Smooth muscle cell (in vitro differentiated cells): Measurements from ENCODE around the gene KRTAP9-9. TPM values are rescaled to one million over a fixed set of nuclear protein-coding genes. Genes with fewer than 3 reads are reported as not detected.
"Not testable (repeated sequence)": the region's sequence is repeated elsewhere in the genome, so short reads cannot be mapped to it uniquely, and the experiment has no call there.

Experiments used
- DNase-seq: peaks from one replicate; lab custom pipeline; 2025; ENCODE audit not compliant: unreplicated experiment; lab: John Stamatoyannopoulos, UW
- H2AFZ ChIP-seq: fragments of 200-600 bp; sonication (generic); 2 replicates; pipeline ENCODE4 v1.6.0; 2016; ENCODE audit warnings: antibody characterized with exemption, low read depth, mild to moderate bottlenecking
- H3F3A ChIP-seq: fragments of 200-600 bp; sonication (generic); 2 replicates; pipeline ENCODE4 v1.6.0; 2017; ENCODE audit warnings: antibody characterized with exemption, low read depth
- H3K27ac ChIP-seq: fragments of 200-600 bp; sonication (generic); 2 replicates; pipeline ENCODE4 v1.5.1; 2016; ENCODE audit warnings: low read depth, mild to moderate bottlenecking
- H3K27me3 ChIP-seq: fragments of 200-600 bp; sonication (generic); 2 replicates; pipeline ENCODE4 v1.6.1; 2016; ENCODE audit warnings: low read depth, mild to moderate bottlenecking
- H3K36me3 ChIP-seq: fragments of 200-600 bp; sonication (generic); 2 replicates; pipeline ENCODE4 v1.5.1; 2016; ENCODE audit warnings: low read depth
- H3K4me1 ChIP-seq: fragments of 200-600 bp; sonication (generic); 2 replicates; pipeline ENCODE4 v1.5.1; 2016; ENCODE audit warnings: low read depth
- H3K4me2 ChIP-seq: fragments of 200-600 bp; sonication (generic); 2 replicates; pipeline ENCODE4 v1.6.0; 2016; ENCODE audit warnings: mild to moderate bottlenecking
- H3K4me3 ChIP-seq: fragments of 200-600 bp; sonication (generic); 2 replicates; pipeline ENCODE4 v1.5.1; 2016; ENCODE audit warnings: mild to moderate bottlenecking
- H3K79me2 ChIP-seq: fragments of 200-600 bp; sonication (generic); 2 replicates; pipeline ENCODE4 v1.6.0; 2016; ENCODE audit warnings: low read depth, mild to moderate bottlenecking
- H3K9ac ChIP-seq: fragments of 200-600 bp; sonication (generic); 2 replicates; pipeline ENCODE4 v1.6.0; 2016; ENCODE audit warnings: low read depth
- H3K9me3 ChIP-seq: fragments of 200-600 bp; sonication (generic); replicated peaks from 2 replicates; pipeline ENCODE4 v1.5.1; 2016; ENCODE audit warnings: low read depth
- H4K20me1 ChIP-seq: fragments of 200-600 bp; sonication (generic); 2 replicates; pipeline ENCODE4 v1.6.0; 2016; ENCODE audit warnings: low read depth
- WGBS: methylation state at CpG from one replicate; pipeline ENCODE4 v1.1.7; 2016; ENCODE audit warnings: low lambda C conversion rate; 5-methylcytosine and 5-hydroxymethylcytosine counted together
- polyA plus RNA-seq: library from polyadenylated mRNA; unstranded; fragments of >200 nt; fragmentation: Nextera tagmentation; extraction: Ambion mirVana; gene quantifications from 2 replicates; pipeline ENCODE4 v1.2.1, GENCODE V29; 2016
- total RNA-seq: library from RNA; depleted of rRNA; stranded (reverse); fragments of >200 nt; gene quantifications from 2 replicates; pipeline ENCODE4 v1.2.3, GENCODE V29; 2014
- TF ChIP-seq, protein P1 (sequence below): fragments of 200-600 bp; sonication (generic); IDR thresholded peaks from 2 replicates; pipeline ENCODE4 v1.5.1; 2017; ENCODE audit warnings: borderline replicate concordance, mild to moderate bottlenecking, antibody characterized with exemption; ENCODE audit not compliant: insufficient read depth, poor library complexity, severe bottlenecking

KRTAP9-9 gene
- total and polyA plus RNA-seq, 2 experiments from 2014 or later, result not detected

DNA sequence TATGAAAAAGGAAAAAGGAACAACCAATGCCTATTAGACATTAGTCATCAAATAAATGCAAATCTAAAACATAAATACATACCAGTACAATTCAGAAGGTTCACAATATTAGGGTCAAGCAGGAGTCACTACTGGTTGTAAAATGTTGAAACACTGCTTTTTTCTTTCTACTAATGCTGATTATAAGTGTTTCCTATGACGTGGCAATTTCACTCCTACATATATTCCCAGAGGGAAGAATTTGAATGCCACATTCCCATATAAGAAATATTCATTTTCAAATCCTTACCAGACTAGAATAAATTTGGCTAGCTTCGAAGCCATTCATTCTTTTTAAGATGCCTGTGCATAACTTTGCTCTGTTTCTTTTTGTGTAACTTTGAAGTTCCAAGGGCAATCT, 31.4 kb upstream of the KRTAP9-9 start:
- no peaks in the 10 kb centered on the region for H4K20me1 ChIP-seq
- H3K9ac ChIP-seq, result no peak overlapping the region
- H3K27ac ChIP-seq, result no peak overlapping the region
- 79% methylated on average over 2 of the region's 2 CpGs for WGBS
- H3K9me3 ChIP-seq, result no peaks in the 10 kb centered on the region
- no peaks in the 10 kb centered on the region for H3K36me3 ChIP-seq
- peaks cover 12% of the 10 kb centered on the region for H3K27me3 ChIP-seq
- no peak overlapping the region for H3K4me2 ChIP-seq
- H2AFZ ChIP-seq, result no peak overlapping the region
- no peak for DNase-seq
- no peaks in the 10 kb centered on the region for H3F3A ChIP-seq
- no peaks in the 10 kb centered on the region for H3K79me2 ChIP-seq
- H3K4me3 ChIP-seq, result no peak overlapping the region
- no peaks in the 10 kb centered on the region for H3K4me1 ChIP-seq
- TF ChIP-seq, protein P1, sequence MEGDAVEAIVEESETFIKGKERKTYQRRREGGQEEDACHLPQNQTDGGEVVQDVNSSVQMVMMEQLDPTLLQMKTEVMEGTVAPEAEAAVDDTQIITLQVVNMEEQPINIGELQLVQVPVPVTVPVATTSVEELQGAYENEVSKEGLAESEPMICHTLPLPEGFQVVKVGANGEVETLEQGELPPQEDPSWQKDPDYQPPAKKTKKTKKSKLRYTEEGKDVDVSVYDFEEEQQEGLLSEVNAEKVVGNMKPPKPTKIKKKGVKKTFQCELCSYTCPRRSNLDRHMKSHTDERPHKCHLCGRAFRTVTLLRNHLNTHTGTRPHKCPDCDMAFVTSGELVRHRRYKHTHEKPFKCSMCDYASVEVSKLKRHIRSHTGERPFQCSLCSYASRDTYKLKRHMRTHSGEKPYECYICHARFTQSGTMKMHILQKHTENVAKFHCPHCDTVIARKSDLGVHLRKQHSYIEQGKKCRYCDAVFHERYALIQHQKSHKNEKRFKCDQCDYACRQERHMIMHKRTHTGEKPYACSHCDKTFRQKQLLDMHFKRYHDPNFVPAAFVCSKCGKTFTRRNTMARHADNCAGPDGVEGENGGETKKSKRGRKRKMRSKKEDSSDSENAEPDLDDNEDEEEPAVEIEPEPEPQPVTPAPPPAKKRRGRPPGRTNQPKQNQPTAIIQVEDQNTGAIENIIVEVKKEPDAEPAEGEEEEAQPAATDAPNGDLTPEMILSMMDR, result no peak

DNA sequence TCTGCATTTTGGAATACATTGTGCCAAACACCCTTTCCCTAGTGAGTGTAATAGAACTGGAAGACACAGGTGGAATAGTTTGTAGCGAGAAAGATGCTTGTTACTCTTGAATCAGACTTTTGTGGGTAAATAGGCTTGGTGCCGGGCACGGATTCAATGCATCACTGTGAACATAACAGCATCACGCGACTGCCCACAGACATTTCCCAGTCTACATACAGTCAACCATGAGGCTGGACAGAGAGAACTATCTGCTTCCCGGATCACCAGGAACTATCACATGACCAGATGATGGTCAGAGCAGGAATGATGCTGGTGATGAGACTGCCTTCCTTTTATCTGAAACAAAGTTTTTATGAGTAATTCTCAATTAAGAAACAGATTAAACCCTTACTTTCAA, 29.1 kb upstream of the KRTAP9-9 start:
- no peaks in the 10 kb centered on the region for H3F3A ChIP-seq
- H3K4me2 ChIP-seq, result no peak overlapping the region
- H3K9me3 ChIP-seq, result no peaks in the 10 kb centered on the region
- no peaks in the 10 kb centered on the region for H3K79me2 ChIP-seq
- WGBS, result 95% methylated on average over 6 of the region's 6 CpGs
- no peak overlapping the region for H3K4me3 ChIP-seq
- H3K27me3 ChIP-seq, result peaks cover 19% of the 10 kb centered on the region
- H3K9ac ChIP-seq, result no peak overlapping the region
- no peak for DNase-seq
- no peak overlapping the region for H3K27ac ChIP-seq
- H2AFZ ChIP-seq, result no peak overlapping the region
- no peaks in the 10 kb centered on the region for H4K20me1 ChIP-seq
- TF ChIP-seq, protein P1, result no peak
- no peaks in the 10 kb centered on the region for H3K4me1 ChIP-seq
- H3K36me3 ChIP-seq, result no peaks in the 10 kb centered on the region

DNA sequence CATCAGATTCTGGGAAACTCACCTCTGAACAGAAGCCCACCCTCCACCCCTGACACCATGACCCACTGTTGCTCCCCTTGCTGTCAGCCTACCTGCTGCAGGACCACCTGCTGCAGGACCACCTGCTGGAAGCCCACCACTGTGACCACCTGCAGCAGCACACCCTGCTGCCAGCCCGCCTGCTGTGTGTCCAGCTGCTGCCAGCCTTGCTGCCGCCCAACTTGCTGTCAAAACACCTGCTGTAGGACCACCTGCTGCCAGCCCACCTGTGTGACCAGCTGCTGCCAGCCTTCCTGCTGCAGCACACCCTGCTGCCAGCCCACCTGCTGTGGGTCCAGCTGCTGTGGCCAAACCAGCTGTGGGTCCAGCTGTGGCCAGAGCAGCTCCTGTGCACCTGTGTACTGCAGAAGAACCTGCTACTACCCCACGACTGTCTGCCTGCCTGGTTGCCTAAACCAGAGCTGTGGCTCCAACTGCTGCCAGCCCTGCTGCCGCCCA, 28.5 kb upstream of the KRTAP9-9 start, which contains the start of gene KRTAP9-2:
Gene KRTAP9-2 (plus strand): TSS at position 51 of the 498 bp plus-strand sequence. CDS start 7 bp downstream, at position 58.
- not testable (repeated sequence) for H3K9ac ChIP-seq, H3K36me3 ChIP-seq, H3K79me2 ChIP-seq, DNase-seq, H3K9me3 ChIP-seq, H3F3A ChIP-seq, H3K27ac ChIP-seq, H4K20me1 ChIP-seq, H3K4me2 ChIP-seq, H3K4me1 ChIP-seq, H2AFZ ChIP-seq, H3K4me3 ChIP-seq
- peaks cover 19% of the 10 kb centered on the region for H3K27me3 ChIP-seq
- WGBS, result 65% methylated on average over 3 of the region's 4 CpGs

DNA sequence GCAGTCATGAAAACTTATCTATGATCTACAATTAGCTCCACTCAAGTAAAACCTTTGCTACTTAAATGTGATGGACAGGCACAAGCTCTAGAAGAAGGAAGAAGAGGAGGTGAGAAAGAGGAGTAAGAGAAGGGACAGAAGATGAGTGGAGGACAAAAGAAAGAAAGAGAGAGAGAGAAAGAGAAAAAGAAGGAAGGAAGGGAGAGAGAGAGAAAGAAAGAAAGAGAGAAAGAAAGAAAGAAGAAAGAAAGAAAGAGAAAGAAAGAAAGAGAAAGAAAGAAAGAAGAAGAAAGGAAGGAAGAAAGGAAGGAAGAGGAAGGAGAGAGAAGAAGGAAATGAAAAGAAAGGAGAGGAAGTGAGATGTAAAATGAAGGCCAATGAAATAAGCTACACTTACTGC, 25.1 kb upstream of the KRTAP9-9 start:
- Histone ChIP-seq H3K9me3 (no peaks in the 10 kb centered on the region), H3F3A (no peaks in the 10 kb centered on the region), H4K20me1 (no peaks in the 10 kb centered on the region), H3K4me2 (no peak overlapping the region), H3K79me2 (no peaks in the 10 kb centered on the region), H3K4me1 (no peaks in the 10 kb centered on the region), H3K36me3 (no peaks in the 10 kb centered on the region), H3K27me3 (peaks cover 34% of the 10 kb centered on the region), H3K4me3 (no peak overlapping the region), H2AFZ (no peak overlapping the region), H3K27ac (no peak overlapping the region), H3K9ac (no peak overlapping the region)
- DNase-seq, result no peak
- TF ChIP-seq, protein P1, result no peak
